BJ (cell line): Measurements from ENCODE around the gene SH3BP4. TPM values are rescaled to one million over a fixed set of nuclear protein-coding genes. Genes with fewer than 3 reads are reported as not detected.

Experiments
- CTCF ChIA-PET: fragments of 350-600 bp; formaldehyde crosslinking; extraction: SDS; loops from one replicate; lab custom pipeline; 2021; ENCODE audit warnings: antibody characterized with exemption, inconsistent platforms; lab: Yijun Ruan, JAX
- POLR2A ChIA-PET: fragments of 300-600 bp; sonication (Branson Sonifier 250); formaldehyde crosslinking; extraction: SDS; loops from one replicate; lab custom pipeline; 2021; ENCODE audit warnings: antibody characterized with exemption; lab: Charles Lee
- DNase-seq: peaks from one replicate; pipeline ENCODE4 v3.0.0-alpha.2; 2011; ENCODE audit warnings: low read depth
- H3K27me3 ChIP-seq: 2 replicates; pipeline ENCODE4 v1.6.0; 2011; ENCODE audit warnings: low read length; ENCODE audit not compliant: control insufficient read depth, insufficient read depth
- H3K36me3 ChIP-seq: 2 replicates; pipeline ENCODE4 v1.5.1; 2011; ENCODE audit warnings: low read length; ENCODE audit not compliant: control insufficient read depth, insufficient read depth
- H3K4me3 ChIP-seq: 2 replicates; pipeline ENCODE4 v1.5.1; 2011; ENCODE audit warnings: low read depth, mild to moderate bottlenecking, control low read depth, low read length
- CTCF ChIP-seq: IDR thresholded peaks from 2 replicates; pipeline ENCODE4 v1.5.1; 2011; ENCODE audit warnings: low read depth, mild to moderate bottlenecking, control low read depth, inconsistent platforms, low read length, moderate library complexity; ENCODE audit not compliant: insufficient read depth
- polyA plus RNA-seq: library from polyadenylated mRNA; depleted of rRNA; stranded (reverse); fragments of >200 nt; gene quantifications from 2 replicates; pipeline ENCODE4 v1.2.3, GENCODE V29; 2011

SH3BP4 gene
- polyA plus RNA-seq, 1 experiment = 106 TPM

- no peaks in the 10 kb centered on the region for H3K27me3 ChIP-seq
- H3K36me3 ChIP-seq = no peaks in the 10 kb centered on the region
- ChIA-PET CTCF (no interaction called here), POLR2A (interaction anchor here (0.6 to 1.0 kb wide), 2 partner anchors 27 to 39 kb away, joined by 3 read pairs; no protein-coding TSS in a partner anchor)
- TF ChIP-seq CTCF = no peak
- no peak overlapping the region for H3K4me3 ChIP-seq
- DNase-seq = peak; percentile 74
These were observed 40.5 kb upstream of the SH3BP4 start for GRCh38 chr2:234911271-234911670.

- ChIA-PET CTCF (interaction anchor here (0.9 kb wide), 1 partner anchor 9 kb away, joined by 4 read pairs; no protein-coding TSS in a partner anchor), POLR2A (no interaction called here)
- Histone ChIP-seq H3K4me3 (no peak overlapping the region), H3K27me3 (no peaks in the 10 kb centered on the region), H3K36me3 (no peaks in the 10 kb centered on the region)
- no peak for TF ChIP-seq CTCF
- no peak for DNase-seq
These were observed 39.4 kb upstream of the SH3BP4 start for GRCh38 chr2:234912437-234912836.

GRCh38 chr2:234913208-234913626 is 38.6 kb upstream of the SH3BP4 start:
- CTCF ChIA-PET = interaction anchor here (0.9 kb wide), 1 partner anchor 10 kb away, joined by 4 read pairs; no protein-coding TSS in a partner anchor
- peak; percentile 11 for DNase-seq
- TF ChIP-seq CTCF = no peak
- no peak overlapping the region for H3K4me3 ChIP-seq
- H3K36me3 ChIP-seq = no peaks in the 10 kb centered on the region
- POLR2A ChIA-PET = no interaction called here
- no peaks in the 10 kb centered on the region for H3K27me3 ChIP-seq

GRCh38 chr2:234914371-234915154 is 37.3 kb upstream of the SH3BP4 start:
- Histone ChIP-seq H3K4me3 (no peak overlapping the region), H3K27me3 (no peaks in the 10 kb centered on the region), H3K36me3 (no peaks in the 10 kb centered on the region)
- ChIA-PET POLR2A (no interaction called here), CTCF (no interaction called here)
- TF ChIP-seq CTCF = no peak
- DNase-seq = no peak

GRCh38 chr2:234916674-234917073 is 35.1 kb upstream of the SH3BP4 start:
- no peak for TF ChIP-seq CTCF
- POLR2A ChIA-PET = no interaction called here
- CTCF ChIA-PET = no interaction called here

More at GRCh38 chr2:234916674-234917073, 35.1 kb upstream of the SH3BP4 start:
- no peak for DNase-seq
- Histone ChIP-seq H3K36me3 (no peaks in the 10 kb centered on the region), H3K4me3 (no peak overlapping the region), H3K27me3 (no peaks in the 10 kb centered on the region)
